ENCODE measurements around the gene SLC32A1.

- TF ChIP-seq POLR2A (IDR thresholded peaks at IDR 0.05; ENCODE audit: low read length), result no peak
- no peak for TF ChIP-seq GATA1 (IDR thresholded peaks at IDR 0.05; ENCODE audit: low read depth, low read length)
These were observed 49.9 kb downstream of the SLC32A1 start for GRCh38 chr20:38774167-38774566.
